Measurements from ENCODE around the gene PIK3CG. TPM values are rescaled to one million over a fixed set of nuclear protein-coding genes. Genes with fewer than 3 reads are reported as not detected.
"Not testable (repeated sequence)": the region's sequence is repeated elsewhere in the genome, so short reads cannot be mapped to it uniquely, and the experiment has no call there.

The PIK3CG gene
- polyA plus RNA-seq, 1 donor: 2.7 TPM

- H3K4me3 ChIP-seq (ENCODE audit: low read length): no peak overlapping the region
- H3K9me3 ChIP-seq (ENCODE audit: control insufficient read depth, low read depth, low read length): no peaks in the 10 kb centered on the region
- H3K27ac ChIP-seq (ENCODE audit: low read length): no peak overlapping the region
- H3K4me1 ChIP-seq (ENCODE audit: control insufficient read depth, insufficient read depth, low read length): no peaks in the 10 kb centered on the region
- H3K36me3 ChIP-seq (ENCODE audit: control insufficient read depth, insufficient read depth, low read length): no peaks in the 10 kb centered on the region
- no peak for DNase-seq
- H3K27me3 ChIP-seq (ENCODE audit: control insufficient read depth, insufficient read depth, low read length): peaks cover 6% of the 10 kb centered on the region
- no CpG with 5 or more reads among the region's 3 CpGs for WGBS (ENCODE audit: insufficient coverage, low lambda C conversion rate)
Observed at GRCh38 chr7:106905734-106906133, 40.7 kb downstream of the PIK3CG start.

GRCh38 chr7:106911959-106912358 lies 46.9 kb downstream of the PIK3CG start:
- no peak overlapping the region for H3K4me3 ChIP-seq (ENCODE audit: low read length)
- no peaks in the 10 kb centered on the region for H3K9me3 ChIP-seq (ENCODE audit: control insufficient read depth, low read depth, low read length)
- peaks cover 9% of the 10 kb centered on the region for H3K27me3 ChIP-seq (ENCODE audit: control insufficient read depth, insufficient read depth, low read length)
- H3K36me3 ChIP-seq (ENCODE audit: control insufficient read depth, insufficient read depth, low read length): no peaks in the 10 kb centered on the region
- no peak for DNase-seq
- H3K27ac ChIP-seq (ENCODE audit: low read length): no peak overlapping the region
- H3K4me1 ChIP-seq (ENCODE audit: control insufficient read depth, insufficient read depth, low read length): no peaks in the 10 kb centered on the region
- no CpG with 5 or more reads among the region's 2 CpGs for WGBS (ENCODE audit: insufficient coverage, low lambda C conversion rate)

GRCh38 chr7:106914018-106914607 lies 49.0 kb downstream of the PIK3CG start:
- Histone ChIP-seq H3K4me1 (ENCODE audit: control insufficient read depth, insufficient read depth, low read length) (no peaks in the 10 kb centered on the region), H3K27me3 (ENCODE audit: control insufficient read depth, insufficient read depth, low read length) (peaks cover 3% of the 10 kb centered on the region), H3K27ac (ENCODE audit: low read length) (no peak overlapping the region), H3K9me3 (ENCODE audit: control insufficient read depth, low read depth, low read length) (no peaks in the 10 kb centered on the region), H3K36me3 (ENCODE audit: control insufficient read depth, insufficient read depth, low read length) (no peaks in the 10 kb centered on the region), H3K4me3 (ENCODE audit: low read length) (no peak overlapping the region)
- DNase-seq: no peak
- 100% methylated on average over 1 of the region's 3 CpGs for WGBS (ENCODE audit: insufficient coverage, low lambda C conversion rate)

GRCh38 chr7:106915407-106915806 lies 50.3 kb downstream of the PIK3CG start:
- H3K4me3 ChIP-seq (ENCODE audit: low read length): no peak overlapping the region
- no peaks in the 10 kb centered on the region for H3K4me1 ChIP-seq (ENCODE audit: control insufficient read depth, insufficient read depth, low read length)
- no CpG with 5 or more reads among the region's 2 CpGs for WGBS (ENCODE audit: insufficient coverage, low lambda C conversion rate)
- H3K27ac ChIP-seq (ENCODE audit: low read length): no peak overlapping the region
- peaks cover 3% of the 10 kb centered on the region for H3K27me3 ChIP-seq (ENCODE audit: control insufficient read depth, insufficient read depth, low read length)
- H3K9me3 ChIP-seq (ENCODE audit: control insufficient read depth, low read depth, low read length): no peaks in the 10 kb centered on the region
- DNase-seq: no peak
- H3K36me3 ChIP-seq (ENCODE audit: control insufficient read depth, insufficient read depth, low read length): no peaks in the 10 kb centered on the region

GRCh38 chr7:106915873-106916272 lies 50.8 kb downstream of the PIK3CG start:
- Histone ChIP-seq H3K27ac (ENCODE audit: low read length) (no peak overlapping the region), H3K4me3 (ENCODE audit: low read length) (no peak overlapping the region), H3K27me3 (ENCODE audit: control insufficient read depth, insufficient read depth, low read length) (peaks cover 3% of the 10 kb centered on the region), H3K9me3 (ENCODE audit: control insufficient read depth, low read depth, low read length) (no peaks in the 10 kb centered on the region), H3K4me1 (ENCODE audit: control insufficient read depth, insufficient read depth, low read length) (no peaks in the 10 kb centered on the region), H3K36me3 (ENCODE audit: control insufficient read depth, insufficient read depth, low read length) (no peaks in the 10 kb centered on the region)
- DNase-seq: no peak
- WGBS (ENCODE audit: insufficient coverage, low lambda C conversion rate): no CpG with 5 or more reads among the region's 4 CpGs

GRCh38 chr7:106916679-106917078 lies 51.6 kb downstream of the PIK3CG start:
- WGBS (ENCODE audit: insufficient coverage, low lambda C conversion rate): 100% methylated on average over 1 of the region's 1 CpG
- DNase-seq: no peak
- no peak overlapping the region for H3K4me3 ChIP-seq (ENCODE audit: low read length)
- H3K4me1 ChIP-seq (ENCODE audit: control insufficient read depth, insufficient read depth, low read length): no peaks in the 10 kb centered on the region
- H3K9me3 ChIP-seq (ENCODE audit: control insufficient read depth, low read depth, low read length): no peaks in the 10 kb centered on the region
- H3K27ac ChIP-seq (ENCODE audit: low read length): no peak overlapping the region
- H3K27me3 ChIP-seq (ENCODE audit: control insufficient read depth, insufficient read depth, low read length): peaks cover 3% of the 10 kb centered on the region
- H3K36me3 ChIP-seq (ENCODE audit: control insufficient read depth, insufficient read depth, low read length): no peaks in the 10 kb centered on the region

GRCh38 chr7:106918991-106919390 lies 53.9 kb downstream of the PIK3CG start:
- no CpG with 5 or more reads among the region's 3 CpGs for WGBS (ENCODE audit: insufficient coverage, low lambda C conversion rate)

GRCh38 chr7:106924468-106924867 lies 59.4 kb downstream of the PIK3CG start:
- not testable (repeated sequence) for H3K36me3 ChIP-seq (ENCODE audit: control insufficient read depth, insufficient read depth, low read length); H3K4me1 ChIP-seq (ENCODE audit: control insufficient read depth, insufficient read depth, low read length); DNase-seq; H3K4me3 ChIP-seq (ENCODE audit: low read length); H3K9me3 ChIP-seq (ENCODE audit: control insufficient read depth, low read depth, low read length); H3K27ac ChIP-seq (ENCODE audit: low read length); H3K27me3 ChIP-seq (ENCODE audit: control insufficient read depth, insufficient read depth, low read length)
- WGBS (ENCODE audit: insufficient coverage, low lambda C conversion rate): no CpG with 5 or more reads among the region's 2 CpGs

More at GRCh38 chr7:106918991-106919390, 53.9 kb downstream of the PIK3CG start:
- Histone ChIP-seq H3K27ac (ENCODE audit: low read length) (no peak overlapping the region), H3K36me3 (ENCODE audit: control insufficient read depth, insufficient read depth, low read length) (no peaks in the 10 kb centered on the region), H3K4me1 (ENCODE audit: control insufficient read depth, insufficient read depth, low read length) (no peaks in the 10 kb centered on the region), H3K27me3 (ENCODE audit: control insufficient read depth, insufficient read depth, low read length) (no peaks in the 10 kb centered on the region), H3K9me3 (ENCODE audit: control insufficient read depth, low read depth, low read length) (no peaks in the 10 kb centered on the region), H3K4me3 (ENCODE audit: low read length) (no peak overlapping the region)
- no peak for DNase-seq

- H3K9me3 ChIP-seq (ENCODE audit: control insufficient read depth, low read depth, low read length): no peaks in the 10 kb centered on the region
- no peak for DNase-seq
- H3K27ac ChIP-seq (ENCODE audit: low read length): no peak overlapping the region
- no peaks in the 10 kb centered on the region for H3K36me3 ChIP-seq (ENCODE audit: control insufficient read depth, insufficient read depth, low read length)
- no peaks in the 10 kb centered on the region for H3K4me1 ChIP-seq (ENCODE audit: control insufficient read depth, insufficient read depth, low read length)
- no peaks in the 10 kb centered on the region for H3K27me3 ChIP-seq (ENCODE audit: control insufficient read depth, insufficient read depth, low read length)
- H3K4me3 ChIP-seq (ENCODE audit: low read length): no peak overlapping the region
- no CpG with 5 or more reads among the region's 4 CpGs for WGBS (ENCODE audit: insufficient coverage, low lambda C conversion rate)
Observed at GRCh38 chr7:106926892-106927291, 61.8 kb downstream of the PIK3CG start.

GRCh38 chr7:106927536-106927935 lies 62.5 kb downstream of the PIK3CG start:
- H3K4me3 ChIP-seq (ENCODE audit: low read length): no peak overlapping the region
- H3K9me3 ChIP-seq (ENCODE audit: control insufficient read depth, low read depth, low read length): no peaks in the 10 kb centered on the region
- no CpG with 5 or more reads among the region's 2 CpGs for WGBS (ENCODE audit: insufficient coverage, low lambda C conversion rate)
- no peaks in the 10 kb centered on the region for H3K4me1 ChIP-seq (ENCODE audit: control insufficient read depth, insufficient read depth, low read length)
- no peaks in the 10 kb centered on the region for H3K36me3 ChIP-seq (ENCODE audit: control insufficient read depth, insufficient read depth, low read length)
- no peaks in the 10 kb centered on the region for H3K27me3 ChIP-seq (ENCODE audit: control insufficient read depth, insufficient read depth, low read length)
- H3K27ac ChIP-seq (ENCODE audit: low read length): no peak overlapping the region
- no peak for DNase-seq

GRCh38 chr7:106929616-106930015 lies 64.5 kb downstream of the PIK3CG start:
- not testable (repeated sequence) for H3K4me3 ChIP-seq (ENCODE audit: low read length); H3K9me3 ChIP-seq (ENCODE audit: control insufficient read depth, low read depth, low read length); H3K4me1 ChIP-seq (ENCODE audit: control insufficient read depth, insufficient read depth, low read length); H3K27ac ChIP-seq (ENCODE audit: low read length); H3K27me3 ChIP-seq (ENCODE audit: control insufficient read depth, insufficient read depth, low read length); H3K36me3 ChIP-seq (ENCODE audit: control insufficient read depth, insufficient read depth, low read length); DNase-seq
- no CpG with 5 or more reads among the region's 2 CpGs for WGBS (ENCODE audit: insufficient coverage, low lambda C conversion rate)

All from large intestine (tissue), 3 donors.